Liver (tissue), 3 donors: ENCODE measurements around the gene PRAMEF5.
"Not testable (repeated sequence)": the region's sequence is repeated elsewhere in the genome, so short reads cannot be mapped to it uniquely, and the experiment has no call there.

Experiments
- CTCF ChIP-seq: fragments of 150-350 bp; IDR thresholded peaks from 2 replicates; pipeline ENCODE4 v1.5.1; 2017; ENCODE audit warnings: improper control_type of control experiment, low read depth, low read length; ENCODE audit not compliant: missing input control
- FOXA1 ChIP-seq: IDR thresholded peaks from 2 replicates; pipeline ENCODE4 v1.6.1; 2016; ENCODE audit warnings: antibody characterized with exemption
- RAD21 ChIP-seq, 2 donors: IDR thresholded peaks; 2 replicates each; pipeline ENCODE4 v1.6.1; 2016; ENCODE audit warnings: antibody characterized with exemption in 2 of 2, mild to moderate bottlenecking in 2 of 2
- REST ChIP-seq: IDR thresholded peaks from 2 replicates; pipeline ENCODE4 v1.6.1; 2016; ENCODE audit warnings: antibody characterized with exemption, mild to moderate bottlenecking
- RXRA ChIP-seq, 2 donors: IDR thresholded peaks; 2 replicates each; pipeline ENCODE4 v1.6.1; 2017 to 2018; ENCODE audit warnings: antibody characterized with exemption in 2 of 2, mild to moderate bottlenecking in 1 of 2
- TAF1 ChIP-seq: conservative IDR thresholded peaks from 2 replicates; pipeline ENCODE4 v1.6.1; 2016; ENCODE audit warnings: antibody characterized with exemption, mild to moderate bottlenecking
- ZBTB33 ChIP-seq: IDR thresholded peaks from 2 replicates; pipeline ENCODE4 v1.6.1; 2016; ENCODE audit warnings: antibody characterized with exemption
- donor health status: healthy.
- donor health status: healthy.

- peak; percentile 4 for TF ChIP-seq CTCF
- TF ChIP-seq TAF1; REST; RAD21 (IDR thresholded peaks at IDR 0.05); FOXA1; ZBTB33; RXRA (IDR thresholded peaks at IDR 0.05): not testable (repeated sequence)
These were observed 23.0 kb downstream of the PRAMEF5 start for GRCh38 chr1:13277016-13277415.
